SHP77 (cell line): ENCODE data around the gene NLRP7.

Experiments
- DNase-seq, 2 experiments: peaks; one replicate each; lab custom pipeline; 2025; lab: John Stamatoyannopoulos, UW

NLRP7 gene

DNA sequence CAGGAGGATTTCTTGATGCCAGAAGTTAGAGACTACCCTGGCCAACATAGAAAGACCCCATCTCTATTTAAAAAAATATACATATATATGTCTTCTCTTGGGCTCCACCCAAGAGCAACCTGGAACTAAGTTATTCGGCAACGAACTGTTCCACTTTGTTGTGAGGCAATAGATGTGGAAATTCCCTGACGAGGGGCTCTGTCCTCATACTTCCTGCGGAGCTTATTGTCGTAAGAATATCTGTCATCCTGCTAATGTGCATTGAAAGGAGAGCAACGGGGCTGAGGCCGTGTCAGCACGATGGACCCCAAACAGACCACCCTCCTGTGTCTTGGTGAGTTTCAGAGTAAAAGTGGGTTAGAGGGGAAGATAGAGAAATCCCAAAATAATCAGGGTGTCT lies 73.3 kb downstream of the NLRP7 start, which contains the start of gene FCAR:
TSS of gene FCAR (plus strand) at position 246 of the 400 bp plus-strand sequence. CDS start at position 301, 55 bp downstream.
- no peak for DNase-seq
